BJ (cell line): ENCODE measurements around the gene TBL1XR1. TPM values are rescaled to one million over a fixed set of nuclear protein-coding genes. Genes with fewer than 3 reads are reported as not detected.

Source experiments
- CTCF ChIA-PET: fragments of 350-600 bp; formaldehyde crosslinking; extraction: SDS; loops from one replicate; lab custom pipeline; 2021; ENCODE audit warnings: antibody characterized with exemption, inconsistent platforms; lab: Yijun Ruan, JAX
- POLR2A ChIA-PET: fragments of 300-600 bp; sonication (Branson Sonifier 250); formaldehyde crosslinking; extraction: SDS; loops from one replicate; lab custom pipeline; 2021; ENCODE audit warnings: antibody characterized with exemption; lab: Charles Lee
- DNase-seq: peaks from one replicate; pipeline ENCODE4 v3.0.0-alpha.2; 2011; ENCODE audit warnings: low read depth
- H3K27me3 ChIP-seq: 2 replicates; pipeline ENCODE4 v1.6.0; 2011; ENCODE audit warnings: low read length; ENCODE audit not compliant: control insufficient read depth, insufficient read depth
- H3K36me3 ChIP-seq: 2 replicates; pipeline ENCODE4 v1.5.1; 2011; ENCODE audit warnings: low read length; ENCODE audit not compliant: control insufficient read depth, insufficient read depth
- H3K4me3 ChIP-seq: 2 replicates; pipeline ENCODE4 v1.5.1; 2011; ENCODE audit warnings: low read depth, mild to moderate bottlenecking, control low read depth, low read length
- CTCF ChIP-seq: IDR thresholded peaks from 2 replicates; pipeline ENCODE4 v1.5.1; 2011; ENCODE audit warnings: low read depth, mild to moderate bottlenecking, control low read depth, inconsistent platforms, low read length, moderate library complexity; ENCODE audit not compliant: insufficient read depth
- polyA plus RNA-seq: library from polyadenylated mRNA; depleted of rRNA; stranded (reverse); fragments of >200 nt; gene quantifications from 2 replicates; pipeline ENCODE4 v1.2.3, GENCODE V29; 2011

Gene TBL1XR1
- polyA plus RNA-seq, 1 experiment: 95.4 TPM

GRCh38 chr3:177146646-177147045 lies 50.6 kb downstream of the TBL1XR1 start:
- Histone ChIP-seq H3K27me3 (no peaks in the 10 kb centered on the region), H3K36me3 (no peaks in the 10 kb centered on the region), H3K4me3 (no peak overlapping the region)
- peak; percentile 39 for DNase-seq
- CTCF ChIA-PET: no interaction called here
- POLR2A ChIA-PET: no interaction called here
- TF ChIP-seq CTCF: no peak

GRCh38 chr3:177145954-177146353 lies 51.3 kb downstream of the TBL1XR1 start:
- DNase-seq: no peak
- Histone ChIP-seq H3K27me3 (no peaks in the 10 kb centered on the region), H3K36me3 (no peaks in the 10 kb centered on the region), H3K4me3 (no peak overlapping the region)
- ChIA-PET CTCF (interaction anchor here (1.0 kb wide), 1 partner anchor 20 kb away, joined by 3 read pairs; no protein-coding TSS in a partner anchor), POLR2A (no interaction called here)
- TF ChIP-seq CTCF: no peak

GRCh38 chr3:177145381-177145780 lies 51.9 kb downstream of the TBL1XR1 start:
- POLR2A ChIA-PET: no interaction called here
- TF ChIP-seq CTCF: no peak
- DNase-seq: no peak
- Histone ChIP-seq H3K36me3 (no peaks in the 10 kb centered on the region), H3K4me3 (no peak overlapping the region), H3K27me3 (no peaks in the 10 kb centered on the region)
- CTCF ChIA-PET: interaction anchor here (1.0 kb wide), 1 partner anchor 20 kb away, joined by 3 read pairs; no protein-coding TSS in a partner anchor

GRCh38 chr3:177144922-177145321 lies 52.4 kb downstream of the TBL1XR1 start:
- no peak for DNase-seq
- no peak for TF ChIP-seq CTCF
- CTCF ChIA-PET: interaction anchor here (1.0 kb wide), 1 partner anchor 19 kb away, joined by 3 read pairs; no protein-coding TSS in a partner anchor
- no peaks in the 10 kb centered on the region for H3K36me3 ChIP-seq
- H3K27me3 ChIP-seq: no peaks in the 10 kb centered on the region
- H3K4me3 ChIP-seq: no peak overlapping the region
- POLR2A ChIA-PET: no interaction called here

GRCh38 chr3:177141899-177142646 lies 55.2 kb downstream of the TBL1XR1 start:
- CTCF ChIA-PET: interaction anchor here (0.9 kb wide), 1 partner anchor 35 kb away, joined by 3 read pairs; no protein-coding TSS in a partner anchor

More at GRCh38 chr3:177141899-177142646, 55.2 kb downstream of the TBL1XR1 start:
- H3K4me3 ChIP-seq: no peak overlapping the region
- POLR2A ChIA-PET: no interaction called here
- TF ChIP-seq CTCF: no peak
- no peaks in the 10 kb centered on the region for H3K27me3 ChIP-seq
- H3K36me3 ChIP-seq: no peaks in the 10 kb centered on the region
- DNase-seq: no peak
